Neural cell (in vitro differentiated cells): Measurements from ENCODE around the gene ACVR1. TPM values are rescaled to one million over a fixed set of nuclear protein-coding genes. Genes with fewer than 3 reads are reported as not detected.

ENCODE experiments used
- H2AFZ ChIP-seq: fragments of 200-600, 300-800 bp; sonication (generic), shearing (Covaris generic); 2 replicates; pipeline ENCODE4 v1.6.0; 2014; ENCODE audit warnings: low read depth, mild to moderate bottlenecking, antibody characterized with exemption, low read length, moderate library complexity
- H3F3A ChIP-seq: fragments of 200-600 bp; shearing (Covaris generic); 2 replicates; pipeline ENCODE4 v1.6.1; 2016; ENCODE audit warnings: mild to moderate bottlenecking, moderate library complexity, mixed read lengths, antibody characterized with exemption, low read length; ENCODE audit not compliant: insufficient read depth, poor library complexity, severe bottlenecking
- H3K27ac ChIP-seq: fragments of 200-600, 300-800 bp; sonication (generic), shearing (Covaris generic); 2 replicates; pipeline ENCODE4 v1.5.1; 2014; ENCODE audit warnings: mild to moderate bottlenecking, low read length, moderate library complexity
- H3K27me3 ChIP-seq: fragments of 300-800, 200-600 bp; sonication (generic), shearing (Covaris generic); 2 replicates; pipeline ENCODE4 v1.6.0; 2014; ENCODE audit warnings: mild to moderate bottlenecking, low read depth, low read length, moderate library complexity; ENCODE audit not compliant: insufficient read depth
- H3K36me3 ChIP-seq: fragments of 300-800, 200-600 bp; sonication (generic), shearing (Covaris generic); 2 replicates; pipeline ENCODE4 v1.5.1; 2014; ENCODE audit warnings: mild to moderate bottlenecking, antibody characterized with exemption, low read length, moderate library complexity; ENCODE audit not compliant: insufficient read depth
- H3K4me2 ChIP-seq: fragments of 300-800, 200-600 bp; sonication (generic), shearing (Covaris generic); 2 replicates; pipeline ENCODE4 v1.6.0; 2014; ENCODE audit warnings: mild to moderate bottlenecking, low read length
- H3K4me3 ChIP-seq: fragments of 300-800, 200-600 bp; sonication (generic), shearing (Covaris generic); 2 replicates; pipeline ENCODE4 v1.5.1; 2014; ENCODE audit warnings: mild to moderate bottlenecking, low read length, moderate library complexity
- H3K79me2 ChIP-seq: fragments of 200-600 bp; shearing (Covaris generic); replicated peaks from 2 replicates; pipeline ENCODE4 v1.6.0; 2014; ENCODE audit warnings: mild to moderate bottlenecking, low read length, moderate library complexity; ENCODE audit not compliant: insufficient read depth
- H3K9ac ChIP-seq: fragments of 300-800, 200-600 bp; sonication (generic), shearing (Covaris generic); 2 replicates; pipeline ENCODE4 v1.6.1; 2016; ENCODE audit warnings: mild to moderate bottlenecking, low read length, mixed read lengths
- H3K9me2 ChIP-seq: fragments of 200-600 bp; shearing (Covaris generic); 2 replicates; pipeline ENCODE4 v1.6.1; 2016; ENCODE audit warnings: mild to moderate bottlenecking, low read length, mixed read lengths; ENCODE audit not compliant: insufficient read depth
- H3K9me3 ChIP-seq: fragments of 200-600, 300-800 bp; sonication (generic), shearing (Covaris generic); 2 replicates; pipeline ENCODE4 v1.6.1; 2016; ENCODE audit warnings: mild to moderate bottlenecking, mixed run types, low read length, moderate library complexity, mixed read lengths
- H4K20me1 ChIP-seq: fragments of 200-600 bp; shearing (Covaris generic); 2 replicates; pipeline ENCODE4 v1.6.1; 2016; ENCODE audit warnings: mild to moderate bottlenecking, mixed run types; ENCODE audit not compliant: insufficient read depth
- CTCF ChIP-seq: fragments of 450-650 bp; IDR thresholded peaks from 2 replicates; pipeline ENCODE4 v1.5.1; 2014; ENCODE audit warnings: antibody characterized with exemption, mild to moderate bottlenecking, moderate library complexity; ENCODE audit not compliant: poor library complexity, severe bottlenecking
- EP300 ChIP-seq: fragments of 450-650 bp; conservative IDR thresholded peaks from 2 replicates; pipeline ENCODE4 v1.6.1; 2014; ENCODE audit warnings: antibody characterized with exemption, mild to moderate bottlenecking, moderate library complexity; ENCODE audit not compliant: poor library complexity, severe bottlenecking
- EZH2 ChIP-seq: fragments of 200-600, 300-800 bp; shearing (Covaris generic), sonication (generic); IDR thresholded peaks from 2 replicates; pipeline ENCODE4 v1.6.1; 2014; ENCODE audit warnings: antibody characterized with exemption, low read length, borderline replicate concordance, mild to moderate bottlenecking; ENCODE audit not compliant: insufficient read depth, poor library complexity, severe bottlenecking
- POLR2AphosphoS5 ChIP-seq: IDR thresholded peaks from 2 replicates; pipeline ENCODE4 v1.6.1; 2012
- RAD21 ChIP-seq: fragments of 450-650 bp; conservative IDR thresholded peaks from 2 replicates; pipeline ENCODE4 v1.6.1; 2014; ENCODE audit warnings: antibody characterized with exemption, mild to moderate bottlenecking, moderate library complexity
- SMC3 ChIP-seq: fragments of 450-650 bp; conservative IDR thresholded peaks from 2 replicates; pipeline ENCODE4 v1.6.1; 2014; ENCODE audit warnings: antibody characterized with exemption, mild to moderate bottlenecking, moderate library complexity; ENCODE audit not compliant: poor library complexity
- TAF1 ChIP-seq: IDR thresholded peaks from 2 replicates; pipeline ENCODE4 v1.6.1; 2012; ENCODE audit warnings: low read depth
- polyA plus RNA-seq: library from polyadenylated mRNA; depleted of rRNA; stranded (reverse); fragments of >200 nt; gene quantifications from 2 replicates; pipeline ENCODE4 v1.2.3, GENCODE V29; 2014
- TF ChIP-seq, protein P1 (sequence below): IDR thresholded peaks from 2 replicates; pipeline ENCODE4 v1.6.1; 2012; ENCODE audit warnings: borderline replicate concordance

Gene ACVR1
- polyA plus RNA-seq, 1 donor from 2014 or later = 4.0 TPM

DNA sequence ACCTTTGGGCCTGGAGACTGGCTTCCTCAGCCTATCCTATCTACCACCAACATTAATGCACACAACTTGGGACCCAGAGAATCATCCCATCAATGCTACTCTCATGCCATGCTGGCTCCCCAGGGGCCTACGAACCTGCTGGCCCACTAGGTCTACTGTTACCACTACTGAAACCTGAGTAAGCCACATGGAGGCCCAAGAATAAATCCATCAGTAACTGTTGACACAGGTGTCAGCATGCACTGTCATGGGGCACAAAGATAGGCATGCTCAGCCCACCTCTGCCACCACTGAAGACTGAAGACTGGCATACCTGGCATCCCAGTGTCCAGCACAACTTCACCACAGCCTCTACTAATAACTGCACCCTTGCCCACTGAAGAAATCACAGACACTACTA lies 176.3 kb downstream of the ACVR1 start:
- H3K27me3 ChIP-seq = no peaks in the 10 kb centered on the region
- no peaks in the 10 kb centered on the region for H3K36me3 ChIP-seq
- no peak overlapping the region for H3K4me2 ChIP-seq
- TF ChIP-seq EZH2 (no peak), SMC3 (no peak), EP300 (no peak), POLR2AphosphoS5 (no peak), CTCF (no peak), RAD21 (no peak), TAF1 (no peak)
- TF ChIP-seq, protein P1, sequence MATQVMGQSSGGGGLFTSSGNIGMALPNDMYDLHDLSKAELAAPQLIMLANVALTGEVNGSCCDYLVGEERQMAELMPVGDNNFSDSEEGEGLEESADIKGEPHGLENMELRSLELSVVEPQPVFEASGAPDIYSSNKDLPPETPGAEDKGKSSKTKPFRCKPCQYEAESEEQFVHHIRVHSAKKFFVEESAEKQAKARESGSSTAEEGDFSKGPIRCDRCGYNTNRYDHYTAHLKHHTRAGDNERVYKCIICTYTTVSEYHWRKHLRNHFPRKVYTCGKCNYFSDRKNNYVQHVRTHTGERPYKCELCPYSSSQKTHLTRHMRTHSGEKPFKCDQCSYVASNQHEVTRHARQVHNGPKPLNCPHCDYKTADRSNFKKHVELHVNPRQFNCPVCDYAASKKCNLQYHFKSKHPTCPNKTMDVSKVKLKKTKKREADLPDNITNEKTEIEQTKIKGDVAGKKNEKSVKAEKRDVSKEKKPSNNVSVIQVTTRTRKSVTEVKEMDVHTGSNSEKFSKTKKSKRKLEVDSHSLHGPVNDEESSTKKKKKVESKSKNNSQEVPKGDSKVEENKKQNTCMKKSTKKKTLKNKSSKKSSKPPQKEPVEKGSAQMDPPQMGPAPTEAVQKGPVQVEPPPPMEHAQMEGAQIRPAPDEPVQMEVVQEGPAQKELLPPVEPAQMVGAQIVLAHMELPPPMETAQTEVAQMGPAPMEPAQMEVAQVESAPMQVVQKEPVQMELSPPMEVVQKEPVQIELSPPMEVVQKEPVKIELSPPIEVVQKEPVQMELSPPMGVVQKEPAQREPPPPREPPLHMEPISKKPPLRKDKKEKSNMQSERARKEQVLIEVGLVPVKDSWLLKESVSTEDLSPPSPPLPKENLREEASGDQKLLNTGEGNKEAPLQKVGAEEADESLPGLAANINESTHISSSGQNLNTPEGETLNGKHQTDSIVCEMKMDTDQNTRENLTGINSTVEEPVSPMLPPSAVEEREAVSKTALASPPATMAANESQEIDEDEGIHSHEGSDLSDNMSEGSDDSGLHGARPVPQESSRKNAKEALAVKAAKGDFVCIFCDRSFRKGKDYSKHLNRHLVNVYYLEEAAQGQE = no peak
- H3K27ac ChIP-seq = no peak overlapping the region
- H3K4me3 ChIP-seq = no peak overlapping the region
- H3F3A ChIP-seq = no peaks in the 10 kb centered on the region
- no peak overlapping the region for H3K9ac ChIP-seq
- H3K79me2 ChIP-seq = no peaks in the 10 kb centered on the region
- no peak overlapping the region for H2AFZ ChIP-seq
- H3K9me2 ChIP-seq = no peaks in the 10 kb centered on the region
- H3K9me3 ChIP-seq = no peaks in the 10 kb centered on the region
- no peaks in the 10 kb centered on the region for H4K20me1 ChIP-seq

GRCh38 chr2:157699009-157699408 lies 177.1 kb downstream of the ACVR1 start:
- no peaks in the 10 kb centered on the region for H3K36me3 ChIP-seq
- H3K9me3 ChIP-seq = no peaks in the 10 kb centered on the region
- H3K27me3 ChIP-seq = no peaks in the 10 kb centered on the region
- H3K4me3 ChIP-seq = no peak overlapping the region
- H3K9me2 ChIP-seq = no peaks in the 10 kb centered on the region
- H3K27ac ChIP-seq = no peak overlapping the region
- no peak for TF ChIP-seq SMC3
- TF ChIP-seq EP300 = no peak
- TF ChIP-seq RAD21 = no peak
- TF ChIP-seq CTCF = no peak
- no peak for TF ChIP-seq TAF1
- TF ChIP-seq EZH2 = no peak
- TF ChIP-seq, protein P1 = no peak
- no peaks in the 10 kb centered on the region for H3F3A ChIP-seq
- no peak overlapping the region for H3K4me2 ChIP-seq
- no peak overlapping the region for H2AFZ ChIP-seq
- H3K79me2 ChIP-seq = no peaks in the 10 kb centered on the region
- no peak overlapping the region for H3K9ac ChIP-seq
- H4K20me1 ChIP-seq = no peaks in the 10 kb centered on the region
